ENCODE results near the gene CYLD.

- TF ChIP-seq CTCF (optimal IDR thresholded peaks at IDR 0.05 in 1 of 3, IDR thresholded peaks at IDR 0.05 in 1 of 3, conservative IDR thresholded peaks at IDR 0.05 in 1 of 3; ENCODE audit: extremely low read depth in 1 of 3, insufficient read depth in 2 of 3, low read length in 3 of 3) (no peak), EZH2 (IDR thresholded peaks at IDR 0.05; ENCODE audit: low read length) (no peak)
Measured at GRCh38 chr16:50838885-50839284, 97.0 kb downstream of the CYLD start.
